SK-N-SH (cell line): ENCODE data around the gene FBLIM1. TPM values are rescaled to one million over a fixed set of nuclear protein-coding genes. Genes with fewer than 3 reads are reported as not detected.
A peak's percentile ranks its signal among the peaks of the same experiment; 100 is the strongest.

Experiments
- CTCF ChIA-PET: fragments of 300-600, 350-600 bp; formaldehyde crosslinking; extraction: SDS; loops from one replicate; lab custom pipeline; 2021; lab: Yijun Ruan, JAX
- POLR2A ChIA-PET: fragments of 350-600 bp; sonication (Branson Sonifier 250); formaldehyde crosslinking; extraction: SDS; loops from one replicate; lab custom pipeline; 2020; ENCODE audit warnings: antibody characterized with exemption, inconsistent platforms; lab: Yijun Ruan, JAX
- DNase-seq: peaks from one replicate; pipeline ENCODE4 v3.0.0; 2012
- H2AFZ ChIP-seq: fragments of 200-600 bp; sonication (generic); 2 replicates; pipeline ENCODE4 v1.8.1; 2016; ENCODE audit warnings: antibody characterized with exemption, mild to moderate bottlenecking, low read depth
- H3F3A ChIP-seq: fragments of 200-600 bp; sonication (generic); replicated peaks from 2 replicates; pipeline ENCODE3; 2016; ENCODE audit warnings: antibody characterized with exemption, mild to moderate bottlenecking; ENCODE audit not compliant: insufficient read depth
- H3K27ac ChIP-seq, 2 experiments: fragments of 200-500 bp in 1 of 2; fragments of 200-600 bp in 1 of 2; sonication (Bioruptor generic) in 1 of 2; sonication (generic), shearing (Covaris generic) in 1 of 2; 2 replicates each; pipeline versions ENCODE4 v1.5.1 to v1.6.1; 2014 to 2016; ENCODE audit warnings: low read depth in 2 of 2, inconsistent platforms in 1 of 2, low read length in 1 of 2, mild to moderate bottlenecking in 1 of 2, mixed read lengths in 1 of 2
- H3K27me3 ChIP-seq: fragments of 200-600 bp; sonication (generic), shearing (Covaris generic); 2 replicates; pipeline ENCODE4 v1.6.1; 2016; ENCODE audit warnings: mixed run types; ENCODE audit not compliant: insufficient read depth
- H3K36me3 ChIP-seq, 2 experiments: fragments of 200-500 bp in 1 of 2; fragments of 200-600 bp in 1 of 2; sonication (Bioruptor generic) in 1 of 2; sonication (generic) in 1 of 2; replicated peaks in 1 of 2; 2 replicates each; pipeline versions ENCODE3 to v1.5.1; 2014 to 2016; ENCODE audit warnings: low read length in 1 of 2, mild to moderate bottlenecking in 1 of 2; ENCODE audit not compliant: insufficient read depth in 2 of 2, control insufficient read depth in 1 of 2
- H3K4me1 ChIP-seq, 2 experiments: fragments of 200-500 bp in 1 of 2; fragments of 200-600 bp in 1 of 2; sonication (Bioruptor generic) in 1 of 2; sonication (generic), shearing (Covaris generic) in 1 of 2; 2 replicates each; pipeline versions ENCODE4 v1.5.1 to v1.6.1; 2014 to 2016; ENCODE audit warnings: low read depth in 1 of 2, low read length in 1 of 2, mixed run types in 1 of 2; ENCODE audit not compliant: insufficient read depth in 2 of 2, control insufficient read depth in 1 of 2
- H3K4me2 ChIP-seq: fragments of 200-600 bp; sonication (generic), shearing (Covaris generic); 2 replicates; pipeline ENCODE4 v1.6.1; 2017; ENCODE audit warnings: mixed run types
- H3K4me3 ChIP-seq, 2 experiments: fragments of 200-500 bp in 1 of 2; fragments of 200-600 bp in 1 of 2; sonication (Bioruptor generic) in 1 of 2; sonication (generic), shearing (Covaris generic) in 1 of 2; 2 replicates each; pipeline versions ENCODE4 v1.5.1 to v1.8.1; 2014 to 2016; ENCODE audit warnings: low read depth in 2 of 2, inconsistent platforms in 1 of 2, low read length in 1 of 2, mild to moderate bottlenecking in 1 of 2, mixed read lengths in 1 of 2, moderate library complexity in 1 of 2
- H3K79me2 ChIP-seq: fragments of 200-600 bp; sonication (generic); 2 replicates; pipeline ENCODE4 v1.8.1; 2017; ENCODE audit warnings: mild to moderate bottlenecking; ENCODE audit not compliant: insufficient read depth
- H3K9ac ChIP-seq: fragments of 200-600 bp; sonication (generic); 2 replicates; pipeline ENCODE4 v1.6.1; 2017; ENCODE audit warnings: mixed run types
- H3K9me2 ChIP-seq: fragments of 200-600 bp; sonication (generic); 2 replicates; pipeline ENCODE4 v1.6.1; 2017; ENCODE audit warnings: mixed run types
- H3K9me3 ChIP-seq: fragments of 200-600 bp; sonication (generic); 2 replicates; pipeline ENCODE4 v1.6.1; 2017; ENCODE audit warnings: mixed run types, mild to moderate bottlenecking, moderate library complexity
- H4K20me1 ChIP-seq: fragments of 200-600 bp; sonication (generic); 2 replicates; pipeline ENCODE4 v1.6.1; 2017; ENCODE audit warnings: mild to moderate bottlenecking, mixed run types; ENCODE audit not compliant: insufficient read depth
- EP300 ChIP-seq, 2 experiments: IDR thresholded peaks; 2 replicates each; pipeline versions ENCODE4 v1.4.0 to v1.6.1; 2012; ENCODE audit warnings: borderline replicate concordance in 1 of 2, low read depth in 1 of 2, low read length in 1 of 2
- EZH2phosphoT487 ChIP-seq: fragments of 200-600 bp; sonication (generic); IDR thresholded peaks from 2 replicates; pipeline ENCODE4 v1.6.1; 2017; ENCODE audit warnings: low read depth, mixed run types, mild to moderate bottlenecking, antibody characterized with exemption, moderate library complexity, borderline replicate concordance
- FOXJ3 ChIP-seq: sonication (generic); formaldehyde crosslinking; IDR thresholded peaks from 2 replicates; pipeline ENCODE4 v1.5.1; 2020; ENCODE audit warnings: mild to moderate bottlenecking, missing genetic modification reagents
- FOXM1 ChIP-seq: IDR thresholded peaks from 2 replicates; pipeline ENCODE4 v1.4.0; 2012; ENCODE audit warnings: low read depth, mild to moderate bottlenecking
- GABPA ChIP-seq: IDR thresholded peaks from 2 replicates; pipeline ENCODE4 v1.4.0; 2012; ENCODE audit warnings: low read depth, mild to moderate bottlenecking
- IRF3 ChIP-seq: fragments of 150-350 bp; IDR thresholded peaks from 2 replicates; pipeline ENCODE4 v1.6.1; 2016; ENCODE audit warnings: mild to moderate bottlenecking, low read depth, low read length
- JUND ChIP-seq: IDR thresholded peaks from 2 replicates; pipeline ENCODE4 v1.4.0; 2012
- MEF2A ChIP-seq: IDR thresholded peaks from 2 replicates; pipeline ENCODE4 v1.4.0; 2012; ENCODE audit warnings: low read depth, borderline replicate concordance
- NFIC ChIP-seq: IDR thresholded peaks from 2 replicates; pipeline ENCODE4 v1.4.0; 2012; ENCODE audit warnings: borderline replicate concordance
- POLR2AphosphoS5 ChIP-seq: IDR thresholded peaks from 2 replicates; pipeline ENCODE4 v1.6.1; 2012; ENCODE audit warnings: low read depth, low read length
- RAD21 ChIP-seq: IDR thresholded peaks from 2 replicates; pipeline ENCODE4 v1.6.1; 2012; ENCODE audit warnings: mild to moderate bottlenecking, low read length
- RCOR1 ChIP-seq: fragments of 150-350 bp; IDR thresholded peaks from 2 replicates; pipeline ENCODE4 v1.6.1; 2017; ENCODE audit warnings: antibody characterized with exemption, low read length
- RFX5 ChIP-seq: IDR thresholded peaks from 2 replicates; pipeline ENCODE4 v1.6.1; 2012; ENCODE audit warnings: mild to moderate bottlenecking, improper control_type of control experiment, low read length
- SMC3 ChIP-seq: IDR thresholded peaks from 2 replicates; pipeline ENCODE4 v1.6.1; 2012; ENCODE audit warnings: low read depth, low read length, improper control_type of control experiment
- TAF1 ChIP-seq: IDR thresholded peaks from 2 replicates; pipeline ENCODE4 v1.6.1; 2012; ENCODE audit warnings: low read depth, mild to moderate bottlenecking, low read length, moderate library complexity, borderline replicate concordance
- USF2 ChIP-seq: fragments of 150-350 bp; IDR thresholded peaks from 2 replicates; pipeline ENCODE4 v1.6.1; 2017; ENCODE audit warnings: antibody characterized with exemption, low read length, low read depth, borderline replicate concordance
- WGBS: methylation state at CpG from one replicate; pipeline ENCODE4 v1.1.6; 2017; ENCODE audit warnings: low lambda C conversion rate; 5-methylcytosine and 5-hydroxymethylcytosine counted together
- polyA plus RNA-seq, 3 experiments: library from polyadenylated mRNA; depleted of rRNA; stranded (reverse); fragments of >200 nt; gene quantifications; 2 replicates each; pipeline ENCODE4 v1.2.3, GENCODE V29; 2012
- TF ChIP-seq, protein P1 (sequence below): fragments of 200-600 bp; sonication (generic); IDR thresholded peaks from 2 replicates; pipeline ENCODE4 v1.6.1; 2017; ENCODE audit warnings: antibody characterized with exemption, mild to moderate bottlenecking, moderate library complexity
- TF ChIP-seq, protein P2 (sequence below): IDR thresholded peaks from 2 replicates; pipeline ENCODE4 v1.4.0; 2012; ENCODE audit warnings: low read depth, borderline replicate concordance

FBLIM1 gene
- polyA plus RNA-seq, 1 of the 3 experiments (the other 2 are of a cell fraction): 89.8 TPM

DNA sequence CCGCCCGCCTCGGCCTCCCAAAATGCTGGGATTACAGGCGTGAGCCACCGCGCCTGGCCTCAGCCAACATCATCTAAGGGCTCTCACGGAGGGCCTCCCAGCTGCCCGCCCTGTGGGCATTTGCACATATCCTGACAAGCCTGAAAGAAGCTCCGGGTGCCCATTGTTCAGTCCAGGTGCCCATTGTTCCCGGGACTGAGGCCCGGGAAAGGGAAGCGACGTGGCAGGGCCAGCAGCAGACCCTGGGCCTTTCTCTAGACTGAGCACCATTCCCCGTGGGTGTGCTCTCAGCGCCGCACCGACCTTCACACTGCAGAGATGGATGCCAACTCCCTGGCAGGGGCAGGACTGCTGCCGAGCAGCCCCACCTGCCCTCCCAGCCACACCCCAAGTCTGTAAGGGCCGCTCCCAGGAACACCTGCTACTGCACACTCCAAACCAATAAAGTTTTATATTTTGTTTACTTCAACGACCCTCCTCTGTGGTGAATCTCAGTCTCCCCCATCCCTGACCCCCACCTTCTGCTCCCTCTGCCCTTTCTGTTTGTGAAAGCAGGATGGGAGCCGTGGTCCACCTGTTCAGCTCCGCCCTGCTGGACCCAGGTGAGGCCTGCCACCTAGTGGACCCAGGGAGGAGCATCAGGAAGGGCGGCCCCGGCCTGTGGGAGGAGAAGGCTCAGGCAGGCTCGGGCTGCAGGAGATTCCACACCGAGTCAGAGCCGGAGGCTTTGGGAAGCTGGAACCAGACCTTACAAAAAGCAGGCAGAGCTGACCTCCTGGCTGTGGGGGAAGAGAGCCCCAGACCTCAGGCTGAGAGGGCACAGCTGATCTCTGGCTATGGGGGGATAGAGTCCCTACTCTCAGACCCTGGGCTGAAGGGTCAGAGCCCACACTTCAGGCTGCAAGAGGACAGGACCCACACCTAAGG, 17.4 kb upstream of the FBLIM1 start:
- ChIA-PET POLR2A (no interaction called here), CTCF (interaction anchor here (0.6 to 2.3 kb wide), 36 partner anchors 9 to 418 kb away, joined by 3 to 14 read pairs (median 3); partner anchors contain the start of genes AGMAT, DDI2, DNAJC16 and FBLIM1)
- WGBS: 70% methylated on average over 25 of the region's 27 CpGs
- H3K79me2 ChIP-seq: no peaks in the 10 kb centered on the region
- peaks cover 0 to 33% of the 10 kb centered on the region in 2 experiments; a peak in 1 of 4 replicates for H3K4me1 ChIP-seq
- peak overlapping the region in 1 of 2 experiments; percentile 46; a peak in 1 of 4 replicates for H3K4me3 ChIP-seq
- no peak overlapping the region for H2AFZ ChIP-seq
- TF ChIP-seq FOXJ3 (CRISPR knock-in tag) (no peak), EP300 (IDR thresholded peaks at IDR 0.05; ENCODE audit: borderline replicate concordance in 1 of 2, low read depth in 1 of 2, low read length in 1 of 2) (no peak), NFIC (no peak), RFX5 (no peak), MEF2A (no peak), FOXM1 (no peak), SMC3 (peak; percentile 63), RCOR1 (peak; percentile 40; the same call in 1 of the 2 replicates), EZH2phosphoT487 (no peak), RAD21 (peak; percentile 85), JUND (no peak), USF2 (no peak), IRF3 (no peak), POLR2AphosphoS5 (no peak), GABPA (no peak), TAF1 (no peak)
- TF ChIP-seq, protein P1, sequence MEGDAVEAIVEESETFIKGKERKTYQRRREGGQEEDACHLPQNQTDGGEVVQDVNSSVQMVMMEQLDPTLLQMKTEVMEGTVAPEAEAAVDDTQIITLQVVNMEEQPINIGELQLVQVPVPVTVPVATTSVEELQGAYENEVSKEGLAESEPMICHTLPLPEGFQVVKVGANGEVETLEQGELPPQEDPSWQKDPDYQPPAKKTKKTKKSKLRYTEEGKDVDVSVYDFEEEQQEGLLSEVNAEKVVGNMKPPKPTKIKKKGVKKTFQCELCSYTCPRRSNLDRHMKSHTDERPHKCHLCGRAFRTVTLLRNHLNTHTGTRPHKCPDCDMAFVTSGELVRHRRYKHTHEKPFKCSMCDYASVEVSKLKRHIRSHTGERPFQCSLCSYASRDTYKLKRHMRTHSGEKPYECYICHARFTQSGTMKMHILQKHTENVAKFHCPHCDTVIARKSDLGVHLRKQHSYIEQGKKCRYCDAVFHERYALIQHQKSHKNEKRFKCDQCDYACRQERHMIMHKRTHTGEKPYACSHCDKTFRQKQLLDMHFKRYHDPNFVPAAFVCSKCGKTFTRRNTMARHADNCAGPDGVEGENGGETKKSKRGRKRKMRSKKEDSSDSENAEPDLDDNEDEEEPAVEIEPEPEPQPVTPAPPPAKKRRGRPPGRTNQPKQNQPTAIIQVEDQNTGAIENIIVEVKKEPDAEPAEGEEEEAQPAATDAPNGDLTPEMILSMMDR: peak; percentile 68
- TF ChIP-seq, protein P2, sequence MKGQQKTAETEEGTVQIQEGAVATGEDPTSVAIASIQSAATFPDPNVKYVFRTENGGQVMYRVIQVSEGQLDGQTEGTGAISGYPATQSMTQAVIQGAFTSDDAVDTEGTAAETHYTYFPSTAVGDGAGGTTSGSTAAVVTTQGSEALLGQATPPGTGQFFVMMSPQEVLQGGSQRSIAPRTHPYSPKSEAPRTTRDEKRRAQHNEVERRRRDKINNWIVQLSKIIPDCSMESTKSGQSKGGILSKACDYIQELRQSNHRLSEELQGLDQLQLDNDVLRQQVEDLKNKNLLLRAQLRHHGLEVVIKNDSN: no peak
- TF ChIP-seq, all 33 proteins: peak for 4
- Histone ChIP-seq H3K36me3 (no peaks in the 10 kb centered on the region), H4K20me1 (no peaks in the 10 kb centered on the region), H3K27ac (no peak overlapping the region), H3K27me3 (no peaks in the 10 kb centered on the region), H3K9me3 (no peaks in the 10 kb centered on the region), H3K4me2 (no peak overlapping the region), H3F3A (no peaks in the 10 kb centered on the region), H3K9ac (no peak overlapping the region), H3K9me2 (no peaks in the 10 kb centered on the region)
- peak; percentile 88 for DNase-seq
